ENCODE measurements around the gene SIPA1L3. TPM values are rescaled to one million over a fixed set of nuclear protein-coding genes. Genes with fewer than 3 reads are reported as not detected.
A peak's percentile ranks its signal among the peaks of the same experiment; 100 is the strongest.

SIPA1L3 gene
- total and polyA plus RNA-seq, 2 experiments from 2014 or later, result 9.3 to 30.3 TPM

GRCh38 chr19:38013913-38014580, 107.0 kb downstream of the SIPA1L3 start:
- no peaks in the 10 kb centered on the region for H3K4me1 ChIP-seq (ENCODE audit: low read depth)
- H3K4me3 ChIP-seq, result no peak overlapping the region
- no peaks in the 10 kb centered on the region for H3K27me3 ChIP-seq
- H3K9me3 ChIP-seq (ENCODE audit: low read depth), result no peaks in the 10 kb centered on the region
- H3K27ac ChIP-seq, result no peak overlapping the region
- no peak for DNase-seq (ENCODE audit: low read depth in 1 of 2, low spot score in 1 of 2)
- TF ChIP-seq CTCF (IDR thresholded peaks at IDR 0.05; ENCODE audit: low read depth, low read length), result no peak
- H3K36me3 ChIP-seq, result no peaks in the 10 kb centered on the region

GRCh38 chr19:38015216-38015615, 108.2 kb downstream of the SIPA1L3 start:
- TF ChIP-seq CTCF (IDR thresholded peaks at IDR 0.05; ENCODE audit: low read depth, low read length), result no peak
- Histone ChIP-seq H3K4me1 (ENCODE audit: low read depth) (no peaks in the 10 kb centered on the region), H3K27ac (no peak overlapping the region), H3K36me3 (no peaks in the 10 kb centered on the region), H3K9me3 (ENCODE audit: low read depth) (no peaks in the 10 kb centered on the region), H3K4me3 (no peak overlapping the region), H3K27me3 (no peaks in the 10 kb centered on the region)
- DNase-seq (ENCODE audit: low read depth in 1 of 2, low spot score in 1 of 2), result no peak

GRCh38 chr19:38015761-38016160, 108.8 kb downstream of the SIPA1L3 start:
- Histone ChIP-seq H3K4me3 (no peak overlapping the region), H3K4me1 (ENCODE audit: low read depth) (no peaks in the 10 kb centered on the region), H3K9me3 (ENCODE audit: low read depth) (no peaks in the 10 kb centered on the region), H3K27me3 (no peaks in the 10 kb centered on the region), H3K36me3 (no peaks in the 10 kb centered on the region), H3K27ac (no peak overlapping the region)
- no peak for DNase-seq (ENCODE audit: low read depth in 1 of 2, low spot score in 1 of 2)
- TF ChIP-seq CTCF (IDR thresholded peaks at IDR 0.05; ENCODE audit: low read depth, low read length), result no peak

- no peak overlapping the region for H3K4me3 ChIP-seq
- no peaks in the 10 kb centered on the region for H3K9me3 ChIP-seq (ENCODE audit: low read depth)
- H3K27ac ChIP-seq, result no peak overlapping the region
- no peak for TF ChIP-seq CTCF (IDR thresholded peaks at IDR 0.05; ENCODE audit: low read depth, low read length)
- no peaks in the 10 kb centered on the region for H3K36me3 ChIP-seq
- peaks cover 1% of the 10 kb centered on the region for H3K4me1 ChIP-seq (ENCODE audit: low read depth)
- no peaks in the 10 kb centered on the region for H3K27me3 ChIP-seq
- no peak for DNase-seq (ENCODE audit: low read depth in 1 of 2, low spot score in 1 of 2)
Measured at GRCh38 chr19:38017401-38018151, 110.6 kb downstream of the SIPA1L3 start.

GRCh38 chr19:38018694-38019395, 111.8 kb downstream of the SIPA1L3 start:
- no peaks in the 10 kb centered on the region for H3K36me3 ChIP-seq
- peaks cover 10% of the 10 kb centered on the region for H3K4me1 ChIP-seq (ENCODE audit: low read depth)
- H3K4me3 ChIP-seq, result no peak overlapping the region
- DNase-seq (ENCODE audit: low read depth in 1 of 2, low spot score in 1 of 2), result no peak
- no peaks in the 10 kb centered on the region for H3K9me3 ChIP-seq (ENCODE audit: low read depth)
- TF ChIP-seq CTCF (IDR thresholded peaks at IDR 0.05; ENCODE audit: low read depth, low read length), result no peak
- no peaks in the 10 kb centered on the region for H3K27me3 ChIP-seq
- peak overlapping the region; percentile 16 for H3K27ac ChIP-seq
